Activated naive CD4-positive, alpha-beta T cell treated with Interleukin-2 at 50 U/mL for 16 hours (primary cell): ENCODE data around the gene IER5L.
A peak's percentile ranks its signal among the peaks of the same experiment; 100 is the strongest.

Experiments
- DNase-seq: peaks from one replicate; pipeline ENCODE4 v3.0.0-alpha.2; 2020

IER5L gene

DNA sequence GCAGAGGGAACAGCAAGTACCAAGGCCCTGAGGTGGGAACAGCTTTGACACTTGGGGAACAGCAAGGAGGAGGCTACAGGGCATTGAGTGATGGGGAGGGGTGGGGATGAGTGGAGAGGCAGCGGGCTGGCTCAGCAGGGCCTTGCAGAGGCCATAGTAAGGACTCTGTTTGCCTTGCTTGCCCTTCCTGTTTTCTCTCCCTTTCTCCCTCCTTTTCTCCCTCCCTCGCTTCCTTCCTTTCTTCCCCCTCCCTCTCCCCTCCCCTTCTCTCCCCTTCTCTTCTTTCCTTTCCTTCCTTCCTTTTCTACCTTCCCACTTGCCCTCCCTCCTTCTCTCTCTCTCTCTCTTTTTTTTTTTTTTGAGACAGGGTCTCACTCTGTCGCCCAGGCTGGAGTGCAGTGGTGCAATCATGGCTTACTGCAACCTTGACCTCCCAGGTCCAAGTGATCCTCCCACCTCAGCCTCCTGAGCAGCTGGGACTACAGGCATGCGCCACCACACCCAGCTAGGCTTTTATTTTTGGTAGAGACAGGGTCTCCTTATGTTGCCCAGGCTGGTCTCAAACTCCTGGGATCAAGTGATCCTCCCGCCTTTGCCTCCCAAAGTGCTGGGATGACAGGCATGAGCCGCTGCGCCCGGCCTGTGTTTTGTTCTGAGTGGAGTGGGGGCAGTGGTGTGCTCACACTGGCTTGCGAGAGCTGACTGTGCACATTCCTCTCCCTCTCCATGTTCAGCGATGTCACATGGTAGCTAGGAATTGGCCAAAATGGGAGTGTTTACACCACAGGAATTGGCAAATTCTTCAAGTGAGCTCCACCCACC is 17.1 kb downstream of the IER5L start:
- DNase-seq: no peak

DNA sequence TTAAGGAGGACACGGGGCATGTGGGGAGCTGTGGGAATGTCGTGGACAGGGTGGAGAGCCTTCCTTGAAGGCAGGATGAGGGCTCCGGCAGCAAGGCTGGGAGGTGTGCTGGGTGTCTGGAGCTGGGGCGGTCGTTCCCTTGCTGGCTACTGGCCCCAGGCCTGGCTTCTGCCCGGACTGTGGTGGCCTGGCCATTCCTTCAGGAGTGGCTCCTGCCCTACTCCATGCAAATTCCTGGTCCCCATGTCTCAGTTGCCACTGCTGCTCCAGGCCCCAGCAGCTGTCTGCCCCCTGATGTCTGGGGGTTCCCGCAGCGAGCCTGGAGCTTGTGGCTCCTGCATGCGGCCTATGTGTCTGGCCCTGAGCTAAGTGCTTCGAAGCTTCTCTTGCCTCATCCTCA is 21.9 kb downstream of the IER5L start:
- DNase-seq: no peak

DNA sequence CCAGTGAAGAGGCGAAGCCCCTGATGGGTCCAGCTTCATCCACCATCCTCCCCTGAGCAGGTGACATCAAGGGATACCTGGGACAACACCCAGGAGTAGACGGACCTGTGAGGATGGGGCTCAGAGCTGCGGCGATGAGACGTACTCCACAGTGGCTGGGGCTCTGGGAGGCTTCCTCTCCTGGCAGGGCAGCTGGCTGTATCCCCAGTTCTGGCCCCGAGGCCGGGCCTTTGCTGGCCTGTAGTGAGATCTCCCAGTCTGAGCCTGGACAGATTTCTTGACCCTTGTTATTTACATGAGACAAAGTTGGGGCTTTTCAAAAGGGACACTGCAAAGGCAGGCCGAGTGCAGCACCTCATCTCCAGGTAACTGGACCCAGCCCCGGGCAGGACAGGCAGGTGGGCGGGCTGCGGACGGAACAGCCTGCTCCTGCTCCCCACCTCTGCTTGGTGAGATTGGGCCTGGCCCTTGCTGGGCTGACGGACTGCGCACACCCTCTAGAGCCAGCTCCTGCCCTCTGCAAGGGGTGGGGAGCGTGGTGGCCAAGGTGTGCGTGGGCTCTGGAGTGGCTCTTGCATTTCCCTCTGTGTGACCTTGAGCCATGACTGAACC is 23.1 kb downstream of the IER5L start:
- no peak for DNase-seq

DNA sequence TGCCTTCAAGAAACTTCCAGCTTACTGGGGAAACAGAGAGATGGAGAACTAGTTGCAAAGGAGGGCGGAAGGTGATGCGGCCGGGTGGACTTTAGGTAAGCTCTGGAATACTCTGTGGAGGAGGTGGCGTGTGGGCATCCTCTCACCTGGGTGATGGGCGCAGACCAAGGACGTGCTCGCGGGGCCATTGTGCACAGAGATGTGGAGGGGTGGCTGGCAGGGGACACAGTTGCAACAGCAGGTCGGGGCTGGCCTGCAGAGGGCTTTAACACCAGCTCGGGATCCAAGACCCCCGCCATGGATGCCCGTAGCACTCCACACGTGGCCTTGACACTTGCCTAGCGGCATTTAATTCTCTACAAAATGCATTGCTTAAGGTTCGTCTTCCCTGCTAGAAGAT is 26.6 kb downstream of the IER5L start:
- no peak for DNase-seq

DNA sequence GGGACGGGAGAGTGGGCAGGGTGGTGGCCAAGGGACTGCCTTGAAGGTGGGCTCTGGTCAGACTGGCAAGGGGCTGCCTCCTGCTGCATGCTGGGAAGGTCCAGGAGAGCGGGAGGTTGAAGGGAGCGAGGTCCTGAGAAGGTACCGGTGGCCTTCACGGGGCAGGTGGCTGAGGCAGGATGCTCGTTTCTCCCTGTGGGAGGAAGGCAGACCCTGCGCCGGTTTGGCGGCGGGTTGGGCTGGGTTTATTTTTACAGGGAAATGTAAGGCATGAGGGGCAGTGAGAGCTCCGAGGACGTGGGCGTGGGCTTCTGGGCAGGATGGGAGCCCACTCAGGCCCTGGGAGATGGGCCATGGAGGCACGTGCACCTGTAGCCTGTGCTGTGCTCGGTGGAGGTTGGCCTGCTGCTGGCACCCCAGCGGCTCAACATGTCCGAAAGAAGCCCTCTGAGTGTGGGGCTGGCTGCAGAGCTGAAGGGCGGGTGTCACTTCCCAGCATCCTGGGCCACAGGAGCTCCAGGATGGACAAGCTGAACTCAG is 27.3 kb downstream of the IER5L start:
- DNase-seq: no peak

DNA sequence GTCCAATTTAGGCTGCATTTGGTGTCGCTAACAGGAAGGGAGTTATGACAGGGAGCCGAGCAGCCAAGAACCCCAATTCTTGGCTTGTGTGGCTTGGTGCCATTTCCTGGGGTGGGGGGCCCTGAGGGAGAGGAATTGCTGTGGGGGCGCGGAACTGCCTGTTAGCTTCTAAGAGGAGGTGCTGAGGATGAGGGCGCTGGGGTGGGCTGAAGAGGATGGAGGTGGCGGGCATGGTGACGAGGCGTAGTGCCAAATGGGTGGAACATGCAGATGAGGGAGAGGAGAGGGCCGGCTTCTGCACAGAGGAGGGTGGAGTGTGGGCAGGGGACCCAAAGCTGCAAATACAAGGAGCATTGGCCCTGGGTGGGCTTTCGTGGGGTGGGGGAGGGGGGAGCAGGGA is 27.9 kb downstream of the IER5L start:
- no peak for DNase-seq

DNA sequence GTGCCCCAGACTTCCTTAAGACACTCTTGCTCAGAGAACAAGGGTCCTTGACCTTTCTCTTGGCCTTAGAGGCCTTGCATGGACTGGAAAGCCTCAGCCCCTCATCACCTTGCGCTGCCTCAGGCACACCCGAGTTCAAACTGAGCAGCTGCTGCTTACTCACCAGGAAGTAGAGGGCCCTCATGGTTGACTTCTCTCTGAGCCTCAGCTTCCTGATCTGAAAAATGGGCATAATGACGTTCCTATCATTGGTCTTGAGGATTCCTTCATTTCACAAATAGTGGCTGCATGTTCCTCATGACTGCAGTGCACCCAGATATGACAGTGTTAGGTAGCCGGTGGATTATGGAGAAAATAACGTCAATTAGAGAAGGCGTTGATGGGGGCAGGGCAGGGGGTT is 28.6 kb downstream of the IER5L start:
- DNase-seq: no peak

DNA sequence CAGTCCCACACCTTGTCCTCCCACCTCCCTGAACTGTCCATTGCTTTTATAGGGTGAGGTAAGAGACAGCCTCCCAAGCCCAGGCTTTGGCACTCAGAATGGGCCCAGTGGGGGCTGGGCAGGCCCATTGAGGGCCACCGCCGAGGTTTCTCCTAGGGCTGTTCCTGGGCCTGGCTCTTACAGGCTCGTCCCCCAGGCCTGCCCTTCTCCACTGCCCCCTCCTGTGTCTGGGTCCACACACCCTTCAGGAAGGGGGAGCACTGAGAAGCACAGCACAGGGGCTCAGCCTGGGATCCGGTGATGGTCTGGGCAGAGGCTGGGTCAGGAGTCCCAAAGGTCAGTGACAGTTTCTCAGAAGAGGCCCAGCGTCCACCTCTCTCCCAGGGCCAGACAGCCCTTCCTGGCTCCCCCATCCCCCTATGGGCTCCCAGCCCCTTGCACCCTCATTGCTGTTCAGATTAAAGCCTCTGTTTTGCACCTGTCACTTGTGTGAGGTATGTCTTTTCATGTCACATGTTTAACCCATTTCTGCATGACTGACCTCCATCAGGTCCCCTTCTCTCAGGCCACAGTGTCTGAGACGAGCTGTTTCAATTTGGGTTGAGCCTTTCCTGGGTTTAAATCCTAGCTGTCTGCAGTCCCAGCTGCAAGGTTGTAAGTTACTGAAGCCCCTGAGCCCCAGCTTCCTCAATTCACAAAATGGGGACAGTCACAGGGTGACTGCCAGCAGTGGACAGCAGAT is 29.4 kb downstream of the IER5L start:
- no peak for DNase-seq

DNA sequence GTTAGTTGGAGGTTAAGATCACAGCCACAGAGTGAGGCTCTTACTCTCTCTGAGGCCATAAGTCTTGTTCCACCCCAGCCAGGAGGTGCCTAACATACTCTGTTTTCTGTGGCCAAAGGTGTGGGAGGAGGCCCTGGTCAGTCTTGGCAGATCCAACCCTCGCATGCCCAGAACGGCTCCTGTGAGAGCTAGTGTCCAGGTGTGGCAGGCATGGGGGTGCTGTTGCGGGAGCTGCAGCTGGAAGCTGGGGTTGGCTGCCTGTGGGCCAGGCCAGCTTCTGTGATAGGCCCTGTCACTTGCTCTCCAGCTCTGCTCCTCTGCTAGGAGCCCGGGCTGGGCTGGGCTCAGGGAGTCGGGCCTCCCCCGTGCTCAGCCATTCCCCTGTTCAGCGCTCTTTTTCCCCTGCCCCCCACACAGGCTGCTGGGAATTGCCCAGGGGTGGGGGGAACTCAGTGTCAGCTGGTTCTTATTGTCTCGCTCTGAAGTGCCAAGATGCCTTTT is 31.6 kb downstream of the IER5L start:
- DNase-seq: no peak

DNA sequence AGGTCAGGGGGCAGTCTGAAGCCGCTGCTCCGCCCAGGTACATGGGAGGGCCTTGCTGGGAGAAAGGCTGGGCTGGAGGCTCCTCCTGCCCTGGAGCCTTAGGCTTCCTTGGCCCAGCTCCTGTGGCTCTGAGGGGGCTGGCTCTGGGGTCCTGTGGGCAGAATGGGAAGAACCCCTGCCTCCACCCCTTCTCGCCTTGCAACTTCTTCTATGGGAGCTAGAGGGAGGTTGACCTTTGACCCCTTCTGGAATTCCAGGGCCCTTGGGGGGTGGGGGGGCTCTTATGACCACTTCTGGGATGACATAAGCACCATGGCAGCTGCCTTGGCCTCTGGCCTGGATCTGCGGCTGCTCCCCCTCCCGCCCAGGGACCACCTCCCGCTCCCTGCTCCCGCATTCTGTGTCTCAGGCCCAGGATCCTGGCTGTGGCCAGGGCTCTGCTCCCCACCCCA is 32.2 kb downstream of the IER5L start:
- no peak for DNase-seq

DNA sequence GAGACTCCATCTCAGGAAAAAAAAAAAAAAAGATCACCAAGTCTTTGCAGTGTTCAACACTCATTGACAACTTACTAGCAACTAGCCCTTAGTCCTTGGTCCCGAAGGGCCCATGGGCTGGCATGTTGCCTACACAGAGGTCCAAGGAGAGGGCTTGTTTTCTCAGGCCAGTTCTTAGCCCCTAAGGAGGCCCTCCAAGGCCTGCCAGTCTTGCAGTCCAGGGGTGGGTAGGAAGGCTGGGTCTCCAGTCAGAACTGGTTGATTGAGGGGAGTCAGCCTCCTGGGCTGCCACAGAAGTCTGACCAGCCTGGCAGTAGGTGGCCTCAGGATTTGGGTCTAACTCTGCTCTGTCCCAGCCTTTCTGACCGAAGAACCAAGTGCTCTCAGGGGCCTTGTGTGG is 32.7 kb downstream of the IER5L start:
- DNase-seq: no peak

DNA sequence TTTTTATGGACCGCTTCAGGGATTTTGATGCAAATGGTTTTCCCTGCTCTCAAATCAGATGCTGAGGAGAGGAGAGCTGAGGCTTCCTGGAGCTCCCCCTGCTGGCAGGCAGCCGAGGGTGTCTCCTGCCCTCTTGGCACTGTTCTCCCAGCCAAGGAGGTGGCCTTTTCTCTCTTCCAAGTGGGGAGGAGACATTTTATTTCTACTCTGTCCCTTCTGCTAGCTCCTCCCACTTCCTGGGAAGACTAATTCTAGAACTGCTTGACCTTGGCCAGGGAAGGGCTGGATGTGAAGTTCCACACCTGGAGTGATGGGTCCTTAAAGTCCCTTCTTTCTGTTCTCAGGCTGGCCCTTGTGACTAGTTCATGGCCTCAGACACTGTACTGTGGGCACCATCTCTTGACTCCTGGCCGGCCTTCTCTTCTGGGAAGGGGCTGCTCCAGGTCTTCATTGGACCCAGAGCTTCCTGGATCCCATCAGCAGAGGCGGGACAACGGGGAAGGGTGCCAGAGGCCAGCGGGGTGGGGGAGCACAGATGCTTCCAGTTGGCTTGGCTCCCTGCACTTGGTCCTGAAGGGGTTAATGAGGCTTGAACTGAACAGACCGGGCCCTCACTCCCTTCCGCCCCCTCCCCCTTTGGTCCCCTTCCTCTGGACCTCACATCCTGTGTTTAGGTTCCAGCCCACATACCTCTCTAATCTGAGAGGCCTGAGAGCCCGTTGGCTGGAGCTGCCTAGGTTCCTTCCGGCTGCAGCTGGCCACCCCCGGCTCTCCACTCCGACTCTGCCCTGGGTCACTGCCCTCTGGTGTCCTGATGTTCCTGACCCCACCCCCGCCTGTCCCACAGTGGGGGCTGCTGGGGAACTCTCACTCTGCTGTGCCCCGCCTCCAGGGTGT is 34.8 kb downstream of the IER5L start:
- DNase-seq: peak; percentile 75

DNA sequence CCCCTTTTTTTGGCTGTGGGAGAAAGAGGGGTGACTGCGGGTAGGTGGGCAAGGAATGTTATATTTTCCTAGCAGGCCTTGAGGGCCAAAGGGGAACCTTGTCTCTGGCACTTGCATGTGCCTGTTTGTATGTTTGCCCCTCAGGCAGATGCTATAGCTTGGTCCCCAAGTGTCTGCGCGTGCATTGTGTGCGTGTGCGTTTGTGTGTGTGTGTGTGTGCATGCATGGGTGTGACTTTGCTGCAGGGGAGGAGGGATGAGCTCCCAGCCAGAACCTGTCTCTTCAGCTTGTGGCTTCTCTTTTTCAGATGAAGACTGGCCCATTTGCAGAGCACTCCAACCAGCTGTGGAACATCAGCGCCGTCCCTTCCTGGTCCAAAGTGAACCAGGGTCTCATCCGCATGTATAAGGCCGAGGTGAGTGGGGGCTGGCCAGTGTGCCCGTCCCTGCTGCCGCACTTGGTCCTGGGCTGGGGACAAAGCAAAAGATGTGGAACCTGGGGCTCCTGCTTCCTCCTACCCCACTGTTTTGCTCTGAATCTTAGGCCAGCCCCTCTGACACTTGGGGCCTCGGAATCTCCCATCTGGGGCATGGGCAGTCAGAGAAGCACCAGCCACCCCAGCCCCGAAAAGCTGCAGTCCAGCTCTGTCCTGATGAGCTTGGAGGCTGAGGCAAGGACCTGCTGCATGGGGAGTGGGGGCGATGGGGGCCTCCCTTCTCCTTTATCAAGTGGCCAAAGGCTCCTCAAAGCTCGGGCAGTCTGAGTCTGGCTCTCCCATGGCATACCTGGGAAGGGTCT is 35.7 kb downstream of the IER5L start:
- DNase-seq: no peak

DNA sequence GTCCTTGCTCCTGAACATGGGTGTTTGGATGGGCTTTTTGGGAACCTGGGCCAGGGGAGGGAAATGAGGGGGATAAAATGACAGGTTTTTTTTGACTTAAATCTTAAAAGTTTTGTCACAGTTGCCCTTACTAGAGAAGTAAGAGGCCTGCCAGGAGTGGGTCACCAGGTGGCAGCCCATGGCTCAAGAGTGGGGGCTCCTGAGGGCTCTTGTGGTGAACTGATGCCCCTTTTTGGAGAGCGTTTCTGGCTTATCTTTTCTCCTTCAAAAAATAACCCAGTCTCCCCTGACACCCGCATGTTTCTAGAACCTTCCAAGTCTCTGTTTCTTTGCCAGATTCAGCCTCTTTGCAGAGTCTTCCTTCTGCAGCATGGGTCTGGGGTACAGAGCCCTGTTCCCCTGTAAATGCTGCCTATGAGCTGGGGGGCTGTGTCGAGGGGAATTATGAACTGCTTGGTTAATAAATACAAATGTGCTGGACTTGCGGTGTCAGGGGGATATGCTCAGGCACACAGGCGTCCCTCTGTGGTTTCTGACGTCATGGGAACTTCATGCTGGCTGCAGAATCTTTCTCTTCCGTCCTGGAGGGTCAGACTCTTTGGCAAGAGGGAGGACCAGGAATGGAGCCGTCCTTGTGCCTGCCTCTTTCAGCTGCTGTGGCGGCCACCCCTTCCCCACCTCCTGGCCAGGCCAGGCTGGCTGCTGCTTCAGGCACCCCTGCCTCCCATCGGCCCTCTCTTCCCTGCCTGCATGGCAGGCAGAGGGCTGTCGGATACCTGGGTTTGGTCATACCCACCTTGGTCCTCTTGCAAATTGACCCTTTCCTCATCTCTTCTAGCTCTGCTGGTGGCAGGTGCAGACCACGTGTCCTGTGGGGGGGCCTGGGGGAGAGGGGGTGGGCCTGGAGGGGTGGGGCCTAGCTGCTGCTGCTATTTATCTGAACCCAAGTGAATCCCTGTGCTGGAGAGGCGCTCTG is 36.7 kb downstream of the IER5L start:
- DNase-seq: no peak

DNA sequence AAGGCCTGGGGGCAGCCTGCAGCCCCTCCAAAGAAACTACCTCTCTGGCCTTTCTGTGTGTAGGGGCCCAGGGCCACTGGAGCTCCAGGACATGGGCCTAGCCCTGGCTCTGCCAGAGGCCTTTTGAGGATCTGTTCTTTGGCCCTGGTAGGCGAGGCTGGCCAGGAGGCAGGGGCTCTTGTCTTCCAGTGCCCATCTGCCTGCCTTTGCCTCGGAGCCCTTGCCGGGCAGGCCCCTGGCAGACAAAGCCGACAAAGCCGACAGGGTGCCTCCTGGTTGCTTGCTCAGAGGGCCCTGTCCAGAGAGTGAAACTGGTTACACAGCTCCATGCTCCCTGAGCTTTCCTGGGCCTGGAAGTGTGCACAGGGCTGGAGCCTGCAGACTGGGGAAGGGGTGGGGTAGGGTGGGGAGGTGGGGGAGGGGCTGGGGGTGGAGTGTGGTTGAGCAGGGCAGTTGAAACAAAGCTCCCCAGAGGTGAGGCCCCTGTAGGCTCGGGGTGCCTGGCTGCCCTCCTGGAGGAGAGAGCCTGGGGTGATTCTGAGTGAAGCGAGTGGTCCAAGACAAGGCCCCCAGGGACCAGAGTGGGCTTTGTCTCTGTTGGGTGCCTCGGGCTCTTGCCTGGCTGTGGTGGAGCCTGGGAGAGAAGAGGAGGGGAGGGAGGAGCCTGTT is 37.5 kb downstream of the IER5L start:
- DNase-seq: peak; percentile 21

DNA sequence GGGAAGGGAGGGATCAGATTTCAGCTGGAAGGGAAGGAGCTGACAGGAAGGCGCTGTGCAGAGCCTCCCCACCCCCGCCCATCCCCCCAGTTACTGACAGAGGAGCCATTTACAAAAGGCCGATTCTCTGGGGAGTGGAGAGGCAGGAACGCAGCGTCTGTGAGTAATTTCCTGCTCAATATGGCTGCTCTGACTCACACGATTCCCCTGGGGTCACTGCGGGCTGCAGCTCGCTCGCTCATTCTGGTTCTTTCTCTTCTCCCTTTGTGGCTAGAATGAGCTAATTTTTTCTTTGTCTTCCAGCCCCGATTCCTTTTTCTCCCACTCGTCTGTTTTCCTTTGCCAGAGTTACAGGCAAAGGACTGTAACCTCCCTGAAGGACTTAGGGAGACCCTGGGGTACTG is 38.1 kb downstream of the IER5L start:
- DNase-seq: peak; percentile 81

DNA sequence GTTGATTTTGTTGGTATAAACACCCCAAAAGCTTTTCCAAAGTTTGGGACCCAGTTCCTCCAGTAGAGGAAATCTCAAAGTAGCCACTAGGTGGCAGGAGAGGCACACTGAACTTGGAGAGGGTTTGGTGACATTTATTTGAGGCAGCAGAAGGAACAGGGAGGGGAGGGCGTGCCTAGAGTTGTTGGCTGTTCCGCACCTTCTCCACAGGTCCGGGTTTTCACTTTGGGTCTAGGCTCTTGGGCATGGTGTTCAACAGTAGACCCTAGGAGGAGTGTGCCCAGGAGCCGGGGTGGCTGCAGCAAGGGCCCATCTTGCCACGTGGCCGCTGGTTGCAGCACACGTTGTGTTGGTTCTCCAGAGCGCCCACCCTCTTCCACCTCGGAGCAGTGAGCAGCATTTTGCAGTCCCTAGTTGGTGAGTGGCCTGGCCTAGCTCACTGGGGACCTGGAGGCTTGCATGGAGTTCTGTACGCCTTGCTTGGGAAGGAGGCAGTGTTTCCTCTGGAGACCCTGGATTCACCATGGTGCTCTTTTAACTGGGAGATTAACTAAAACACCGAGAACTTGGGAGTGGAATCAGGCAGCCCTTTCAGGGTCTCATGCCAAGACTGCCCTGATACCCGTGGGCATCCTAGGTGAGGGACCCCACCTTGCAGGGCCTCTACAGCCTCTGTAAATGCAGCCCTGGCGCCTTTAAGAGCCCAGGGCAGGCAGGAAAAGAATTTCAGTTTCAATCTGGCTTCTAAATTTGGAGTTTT is 38.6 kb downstream of the IER5L start:
- DNase-seq: peak; percentile 73

DNA sequence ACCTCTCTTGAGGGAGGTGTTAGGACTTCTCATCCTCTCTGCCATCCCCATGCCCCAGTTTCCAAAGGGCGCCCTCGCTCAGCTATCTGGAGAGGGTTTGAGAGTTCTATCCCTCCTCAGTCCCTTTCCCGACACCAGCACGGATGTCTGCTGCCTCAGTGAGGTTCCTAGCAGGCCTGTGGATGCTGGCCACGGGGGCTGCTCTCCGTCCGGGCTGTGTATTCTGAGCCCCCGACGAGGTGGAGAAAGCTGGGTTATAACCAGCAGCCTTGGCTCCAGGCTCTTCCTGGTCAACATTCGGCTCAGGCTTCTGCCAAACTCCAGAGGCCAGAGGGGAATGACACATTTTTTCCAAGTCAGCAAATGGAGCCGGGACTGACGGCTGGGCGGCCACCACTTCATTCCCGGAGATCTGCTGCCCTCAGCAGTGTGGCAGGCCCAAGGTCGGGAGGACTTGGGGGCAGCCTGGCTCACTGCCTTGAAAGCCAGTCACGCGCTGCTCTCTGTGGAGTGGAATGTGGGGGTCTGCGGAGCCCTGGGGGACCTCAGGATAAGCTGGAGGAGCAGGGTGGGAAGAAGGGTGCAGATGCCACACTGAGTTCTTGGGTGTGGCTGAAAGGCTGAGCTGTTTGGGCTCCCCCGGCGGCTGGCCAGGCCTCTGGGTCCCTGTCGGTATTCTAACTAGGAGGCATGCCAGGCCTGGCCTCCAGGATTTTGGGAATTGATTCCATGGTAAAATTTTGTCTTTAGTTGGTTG is 39.4 kb downstream of the IER5L start:
- DNase-seq: no peak
